GM18867 (cell line): ENCODE data around the gene AFAP1L1.

Source experiments
- ATAC-seq: cut with Tn5 transposase; IDR thresholded peaks from one replicate; pipeline ENCODE4 v1.9.1; 2021; ENCODE audit warnings: mild to moderate bottlenecking, moderate library complexity; ENCODE audit not compliant: unreplicated experiment

AFAP1L1 gene

GRCh38 chr5:149344151-149344550 lies 72.5 kb downstream of the AFAP1L1 start:
- ATAC-seq = no peak

- ATAC-seq = peak; percentile 98
Measured at GRCh38 chr5:149345147-149345891, 73.7 kb downstream of the AFAP1L1 start, which contains the start of gene GRPEL2. Gene GRPEL2, plus strand, starts transcription at chr5:149345499. Its CDS starts 41 bp downstream, at chr5:149345540.

- peak; percentile 6 for ATAC-seq
Measured at GRCh38 chr5:149345892-149346222, 74.2 kb downstream of the AFAP1L1 start.

GRCh38 chr5:149348518-149348917 lies 76.9 kb downstream of the AFAP1L1 start:
- no peak for ATAC-seq

GRCh38 chr5:149349382-149349781 lies 77.7 kb downstream of the AFAP1L1 start:
- no peak for ATAC-seq

GRCh38 chr5:149352169-149352568 lies 80.5 kb downstream of the AFAP1L1 start:
- ATAC-seq = no peak

GRCh38 chr5:149353911-149354310 lies 82.3 kb downstream of the AFAP1L1 start:
- no peak for ATAC-seq

- no peak for ATAC-seq
Measured at GRCh38 chr5:149355688-149356087, 84.0 kb downstream of the AFAP1L1 start.

- no peak for ATAC-seq
Measured at GRCh38 chr5:149356391-149356790, 84.7 kb downstream of the AFAP1L1 start.

GRCh38 chr5:149357370-149358293 lies 86.0 kb downstream of the AFAP1L1 start, which contains the start of gene PCYOX1L:
Gene PCYOX1L, plus strand, starts transcription at chr5:149358046. Its CDS starts 23 bp downstream, at chr5:149358069.
- ATAC-seq = peak; percentile 99

GRCh38 chr5:149358294-149358651 lies 86.6 kb downstream of the AFAP1L1 start:
- peak; percentile 3 for ATAC-seq

- no peak for ATAC-seq
Measured at GRCh38 chr5:149358868-149359495, 87.3 kb downstream of the AFAP1L1 start.

GRCh38 chr5:149360272-149360671 lies 88.6 kb downstream of the AFAP1L1 start:
- ATAC-seq = no peak

- no peak for ATAC-seq
Measured at GRCh38 chr5:149362541-149362940, 90.9 kb downstream of the AFAP1L1 start.

GRCh38 chr5:149363358-149363757 lies 91.7 kb downstream of the AFAP1L1 start:
- no peak for ATAC-seq

- ATAC-seq = no peak
Measured at GRCh38 chr5:149363936-149364335, 92.3 kb downstream of the AFAP1L1 start.

- no peak for ATAC-seq
Measured at GRCh38 chr5:149364719-149365118, 93.1 kb downstream of the AFAP1L1 start.

GRCh38 chr5:149365418-149365817 lies 93.8 kb downstream of the AFAP1L1 start:
- ATAC-seq = no peak

- no peak for ATAC-seq
Measured at GRCh38 chr5:149366169-149366729, 94.6 kb downstream of the AFAP1L1 start.

- peak; percentile 74 for ATAC-seq
Measured at GRCh38 chr5:149367249-149367971, 95.8 kb downstream of the AFAP1L1 start.
